ENCODE data around the gene RYR1.

- no peak for TF ChIP-seq EZH2phosphoT487 (IDR thresholded peaks at IDR 0.05; ENCODE audit: borderline replicate concordance)
- TF ChIP-seq CBX3 (IDR thresholded peaks at IDR 0.05; ENCODE audit: low read depth): no peak
- TF ChIP-seq POLR2A (IDR thresholded peaks at IDR 0.05; ENCODE audit: borderline replicate concordance, extremely low read depth, insufficient read depth, insufficient read length): no peak
- no peak for TF ChIP-seq CTCF (IDR thresholded peaks at IDR 0.05 in 2 of 3, conservative IDR thresholded peaks at IDR 0.05 in 1 of 3; ENCODE audit: borderline replicate concordance in 1 of 3, insufficient read depth in 1 of 3, low read depth in 2 of 3, low read length in 2 of 3)
- no peak for TF ChIP-seq REST (IDR thresholded peaks at IDR 0.05; ENCODE audit: low read depth)
These were observed 10.5 kb downstream of the RYR1 start for GRCh38 chr19:38444026-38444425.

Data from HCT116 (cell line).